GM12891 (cell line): ENCODE measurements around the gene ZNF160.

ENCODE experiments used
- POLR2A ChIP-seq: IDR thresholded peaks from 2 replicates; pipeline ENCODE4 v1.6.1; 2011; ENCODE audit warnings: low read depth, low read length, control low read depth
- POLR2AphosphoS5 ChIP-seq: IDR thresholded peaks from 2 replicates; pipeline ENCODE4 v1.6.1; 2011; ENCODE audit warnings: low read depth, low read length, control low read depth
- POU2F2 ChIP-seq: IDR thresholded peaks from 2 replicates; pipeline ENCODE4 v1.6.1; 2011; ENCODE audit warnings: low read depth, mild to moderate bottlenecking, control low read depth, low read length, moderate library complexity
- TAF1 ChIP-seq: IDR thresholded peaks from 2 replicates; pipeline ENCODE4 v1.6.1; 2011; ENCODE audit warnings: low read depth, low read length, control low read depth

- no peak for TF ChIP-seq POLR2AphosphoS5
- no peak for TF ChIP-seq POLR2A
- TF ChIP-seq POU2F2 = no peak
- no peak for TF ChIP-seq TAF1
Measured at GRCh38 chr19:53037101-53038097, 65.8 kb downstream of the ZNF160 start.
